Dendritic cell treated with granulocyte-macrophage colony-stimulating factor and Interleukin-4, amounts not matched to agents 40 ng/mL and 50 ng/mL, for 4 days (primary cell): ENCODE results near the gene CFAP43.

Source experiments
- H3K27ac Mint-ChIP-seq: one replicate; pipeline ENCODE4 v1.8.0; 2022; ENCODE audit warnings: mild to moderate bottlenecking, mixed read lengths
- H3K27me3 Mint-ChIP-seq: one replicate; pipeline ENCODE4 v1.8.0; 2022; ENCODE audit warnings: mild to moderate bottlenecking, mixed read lengths
- H3K36me3 Mint-ChIP-seq: one replicate; pipeline ENCODE4 v1.8.0; 2022; ENCODE audit warnings: low read depth, mixed read lengths
- H3K4me1 Mint-ChIP-seq: one replicate; pipeline ENCODE4 v1.8.0; 2022; ENCODE audit warnings: low read depth, mixed read lengths
- H3K4me3 Mint-ChIP-seq: one replicate; pipeline ENCODE4 v1.8.0; 2022; ENCODE audit warnings: mild to moderate bottlenecking, moderate library complexity, mixed read lengths
- H3K9me3 Mint-ChIP-seq: one replicate; pipeline ENCODE4 v1.8.0; 2022; ENCODE audit warnings: mixed read lengths
- intact Hi-C: fragments of 100-400 bp; cut with micrococcal nuclease; formaldehyde crosslinking; loops from one replicate; pipeline ENCODE4 v1.15.0; 2022

Gene CFAP43

DNA sequence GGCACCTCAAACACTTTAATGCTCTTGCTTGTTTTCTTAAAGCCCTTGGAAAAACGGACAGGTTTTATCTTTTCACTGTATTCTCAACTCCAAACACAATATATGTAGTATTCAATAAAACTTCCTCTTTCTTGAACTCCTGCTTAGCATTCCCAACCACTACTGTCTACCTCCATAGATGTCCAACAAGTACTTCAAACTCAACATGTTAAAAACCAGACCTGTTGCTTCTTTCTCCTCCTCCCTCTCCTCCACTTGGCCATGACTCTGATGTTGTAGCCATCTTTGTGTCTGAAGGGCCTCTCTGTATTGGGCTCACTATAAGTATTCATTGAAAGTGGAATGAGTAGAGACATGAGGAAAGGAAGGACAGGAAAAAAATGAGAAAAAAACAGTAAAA is 130.3 kb downstream of the CFAP43 start:
- no peaks in the 10 kb centered on the region for H3K9me3 Mint-ChIP-seq
- H3K36me3 Mint-ChIP-seq = no peaks in the 10 kb centered on the region
- intact Hi-C loops = no loop called here
- peaks cover 10% of the 10 kb centered on the region for H3K4me1 Mint-ChIP-seq
- no peaks in the 10 kb centered on the region for H3K27me3 Mint-ChIP-seq
- no peak overlapping the region for H3K27ac Mint-ChIP-seq
- H3K4me3 Mint-ChIP-seq = no peak overlapping the region

DNA sequence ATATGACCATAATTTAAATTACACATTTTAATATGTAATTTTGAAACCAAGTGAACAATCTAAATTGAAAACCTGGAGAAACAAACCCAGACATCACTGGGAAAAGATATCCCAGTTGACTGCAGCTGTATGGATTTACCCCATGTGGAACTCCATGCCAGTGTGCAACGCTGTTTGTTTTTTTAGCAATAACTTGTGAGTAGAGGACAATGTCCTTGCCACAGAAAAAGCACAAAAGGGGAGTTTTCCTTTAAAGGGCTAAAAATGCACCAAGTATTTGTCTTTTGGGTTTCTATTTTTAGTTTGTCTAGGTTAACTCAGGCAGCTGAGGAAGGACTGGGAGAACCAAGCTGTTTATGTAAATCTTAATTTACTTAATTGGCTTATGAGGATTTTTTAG is 131.4 kb downstream of the CFAP43 start:
- H3K4me1 Mint-ChIP-seq = peaks cover 10% of the 10 kb centered on the region
- no peaks in the 10 kb centered on the region for H3K27me3 Mint-ChIP-seq
- no peaks in the 10 kb centered on the region for H3K9me3 Mint-ChIP-seq
- H3K27ac Mint-ChIP-seq = no peak overlapping the region
- intact Hi-C loops = no loop called here
- H3K4me3 Mint-ChIP-seq = no peak overlapping the region
- H3K36me3 Mint-ChIP-seq = no peaks in the 10 kb centered on the region

DNA sequence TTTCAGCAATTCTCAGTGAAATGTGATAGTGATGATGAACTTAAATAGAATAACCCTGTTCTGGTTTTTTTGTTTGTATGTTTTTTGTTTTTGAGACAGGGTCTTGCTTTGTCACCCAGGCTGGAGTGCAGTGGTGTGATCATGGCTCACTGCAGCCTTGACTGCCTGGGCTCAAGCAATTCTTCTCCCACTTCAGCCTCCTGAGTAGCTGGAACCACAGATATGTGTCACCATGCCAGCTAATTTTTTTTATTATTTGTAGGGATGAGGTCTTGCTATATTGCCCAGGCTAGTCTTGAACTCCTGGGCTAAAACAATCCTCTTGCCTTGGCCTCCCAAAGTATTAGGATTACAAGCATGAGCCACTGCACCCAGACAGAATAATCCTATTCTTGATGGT is 132.2 kb downstream of the CFAP43 start:
- H3K4me1 Mint-ChIP-seq = peaks cover 10% of the 10 kb centered on the region
- no peaks in the 10 kb centered on the region for H3K9me3 Mint-ChIP-seq
- no peaks in the 10 kb centered on the region for H3K36me3 Mint-ChIP-seq
- no peaks in the 10 kb centered on the region for H3K27me3 Mint-ChIP-seq
- no peak overlapping the region for H3K27ac Mint-ChIP-seq
- intact Hi-C loops = no loop called here
- no peak overlapping the region for H3K4me3 Mint-ChIP-seq

DNA sequence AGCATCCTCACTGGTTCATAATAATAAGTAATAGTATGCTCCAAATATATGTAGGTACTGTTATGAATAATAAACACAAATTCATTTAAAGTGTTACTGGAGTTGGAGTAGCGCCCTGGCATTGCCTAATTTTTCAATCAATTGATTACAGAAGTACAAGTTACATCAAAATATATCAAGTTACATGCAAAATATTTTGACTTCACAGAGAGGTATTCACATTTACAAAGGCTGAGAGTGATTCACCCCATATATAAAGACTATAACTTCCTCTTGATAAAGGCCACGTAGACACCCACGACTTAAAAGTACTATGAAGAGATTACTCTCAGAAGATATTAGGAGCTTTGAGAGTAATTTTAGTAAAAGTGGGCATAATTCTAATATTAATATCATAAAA is 132.9 kb downstream of the CFAP43 start:
- intact Hi-C loops = no loop called here
- Mint-ChIP-seq H3K9me3 (no peaks in the 10 kb centered on the region), H3K27me3 (no peaks in the 10 kb centered on the region), H3K27ac (no peak overlapping the region), H3K4me1 (peaks cover 10% of the 10 kb centered on the region), H3K4me3 (no peak overlapping the region), H3K36me3 (no peaks in the 10 kb centered on the region)

DNA sequence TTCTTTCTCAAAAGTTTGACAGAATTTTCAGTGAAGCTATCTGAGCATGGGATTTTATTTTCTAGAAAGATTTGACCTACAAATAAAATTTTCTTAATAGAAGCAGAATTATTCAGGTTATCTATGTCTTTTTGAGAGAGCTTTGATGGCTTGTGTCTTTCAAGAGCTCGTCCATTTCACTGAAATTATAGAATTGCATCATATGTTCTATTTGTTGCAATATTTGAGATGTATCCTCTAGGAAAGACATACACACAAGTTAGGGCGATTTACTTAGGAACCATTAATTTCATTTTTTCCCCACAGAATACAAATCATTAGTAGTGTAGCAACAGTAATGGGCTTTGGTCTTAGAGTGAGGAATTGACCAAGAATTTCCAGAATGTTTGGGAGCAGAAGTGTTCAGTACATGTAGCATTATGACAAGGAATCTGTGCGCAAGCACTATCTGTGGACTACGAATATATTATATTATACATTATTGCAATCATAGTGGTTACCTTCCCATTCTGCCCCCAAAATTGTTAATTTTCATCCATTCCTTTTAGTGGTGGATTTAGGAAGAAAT is 133.7 kb downstream of the CFAP43 start:
- H3K9me3 Mint-ChIP-seq = no peaks in the 10 kb centered on the region
- H3K36me3 Mint-ChIP-seq = no peaks in the 10 kb centered on the region

DNA sequence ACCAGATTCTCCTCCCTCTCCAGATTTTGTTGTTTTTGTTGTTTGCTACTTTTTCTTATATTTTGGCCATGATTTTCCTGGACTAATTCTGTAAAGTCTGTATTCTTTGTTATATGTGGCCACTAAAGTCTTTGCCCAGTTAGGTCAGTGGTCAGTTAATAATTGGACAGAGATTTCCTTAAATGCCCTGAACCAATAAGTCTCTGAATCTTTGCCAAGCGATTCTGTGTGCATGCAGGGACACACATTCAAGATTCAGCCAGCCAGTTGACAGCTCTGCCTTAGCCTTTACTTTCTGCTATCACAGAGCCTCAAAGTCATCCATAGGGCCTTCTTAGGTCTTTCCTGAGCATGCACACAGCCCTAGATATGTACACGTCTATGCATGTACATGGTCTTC is 135.5 kb downstream of the CFAP43 start:
- intact Hi-C loops = no loop called here
- no peak overlapping the region for H3K4me3 Mint-ChIP-seq
- no peaks in the 10 kb centered on the region for H3K36me3 Mint-ChIP-seq

More for the DNA sequence above, 133.7 kb downstream of the CFAP43 start:
- intact Hi-C loops = no loop called here
- Mint-ChIP-seq H3K27ac (no peak overlapping the region), H3K4me1 (peaks cover 10% of the 10 kb centered on the region), H3K27me3 (no peaks in the 10 kb centered on the region), H3K4me3 (no peak overlapping the region)

DNA sequence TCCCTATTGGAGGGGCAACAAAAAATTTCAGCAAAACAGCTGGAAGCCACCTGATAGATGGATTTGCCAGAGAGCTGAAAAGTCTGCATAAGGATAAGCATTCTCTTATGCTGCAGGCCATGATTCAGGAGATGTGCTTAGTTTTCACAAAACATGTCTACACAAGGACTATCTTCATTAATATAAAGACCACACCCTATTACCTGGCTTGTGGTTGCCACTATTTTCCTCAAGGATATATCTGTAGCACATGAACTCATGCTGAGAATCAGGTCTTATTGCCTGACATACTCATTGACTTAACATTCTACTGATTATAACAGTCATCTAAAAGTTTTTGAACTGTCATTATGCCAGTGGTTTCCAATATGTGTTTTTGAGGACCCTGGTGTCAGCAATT is 139.4 kb downstream of the CFAP43 start:
- no peak overlapping the region for H3K4me3 Mint-ChIP-seq

More for the DNA sequence above, 135.5 kb downstream of the CFAP43 start:
- Mint-ChIP-seq H3K27ac (no peak overlapping the region), H3K27me3 (no peaks in the 10 kb centered on the region), H3K4me1 (peaks cover 5% of the 10 kb centered on the region), H3K9me3 (no peaks in the 10 kb centered on the region)

DNA sequence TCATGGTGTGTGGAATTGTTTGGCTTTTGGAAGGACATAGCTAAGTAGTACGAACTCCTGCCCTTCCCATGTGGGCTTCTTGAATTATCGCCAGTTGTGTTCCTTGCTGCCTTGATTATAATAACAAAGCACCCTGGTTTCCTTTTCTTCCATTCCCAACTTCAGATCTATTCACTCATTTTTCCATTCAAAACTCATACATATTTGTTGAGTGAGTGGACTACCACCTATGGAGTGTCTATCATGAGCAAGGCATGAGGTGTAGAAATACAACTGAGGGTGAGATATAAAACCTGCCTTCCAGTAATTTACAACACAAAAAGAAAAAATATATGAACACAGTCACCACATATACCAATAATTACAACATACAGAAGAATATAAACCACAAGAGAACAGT is 141.6 kb downstream of the CFAP43 start:
- Mint-ChIP-seq H3K36me3 (no peaks in the 10 kb centered on the region), H3K4me1 (no peaks in the 10 kb centered on the region), H3K4me3 (no peak overlapping the region), H3K9me3 (no peaks in the 10 kb centered on the region), H3K27me3 (no peaks in the 10 kb centered on the region), H3K27ac (no peak overlapping the region)
- intact Hi-C loops = no loop called here

More for the DNA sequence above, 139.4 kb downstream of the CFAP43 start:
- no peaks in the 10 kb centered on the region for H3K9me3 Mint-ChIP-seq
- H3K36me3 Mint-ChIP-seq = no peaks in the 10 kb centered on the region
- no peak overlapping the region for H3K27ac Mint-ChIP-seq
- intact Hi-C loops = no loop called here
- no peaks in the 10 kb centered on the region for H3K27me3 Mint-ChIP-seq
- H3K4me1 Mint-ChIP-seq = no peaks in the 10 kb centered on the region

DNA sequence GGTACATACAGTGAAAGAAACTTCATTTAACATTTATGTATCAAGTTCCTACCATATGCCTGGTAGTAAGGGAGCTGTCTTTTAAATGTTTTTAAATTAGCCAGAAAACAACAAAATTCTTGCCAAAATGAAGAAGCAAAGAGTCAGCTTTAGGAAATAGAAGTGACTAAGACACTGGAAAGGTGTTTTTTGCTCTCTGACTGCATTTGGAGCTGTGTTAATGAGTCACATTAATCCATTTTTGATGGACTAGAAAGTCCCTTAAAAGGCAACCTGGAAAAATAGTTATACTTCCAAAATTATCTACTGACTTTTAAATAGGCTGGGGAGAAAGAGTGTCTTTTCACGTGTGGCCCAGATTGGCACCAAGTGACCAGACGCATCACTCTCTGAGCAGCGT is 142.5 kb downstream of the CFAP43 start:
- Mint-ChIP-seq H3K36me3 (no peaks in the 10 kb centered on the region), H3K4me3 (no peak overlapping the region), H3K27ac (no peak overlapping the region), H3K9me3 (no peaks in the 10 kb centered on the region), H3K4me1 (no peaks in the 10 kb centered on the region), H3K27me3 (no peaks in the 10 kb centered on the region)
- intact Hi-C loops = no loop called here

DNA sequence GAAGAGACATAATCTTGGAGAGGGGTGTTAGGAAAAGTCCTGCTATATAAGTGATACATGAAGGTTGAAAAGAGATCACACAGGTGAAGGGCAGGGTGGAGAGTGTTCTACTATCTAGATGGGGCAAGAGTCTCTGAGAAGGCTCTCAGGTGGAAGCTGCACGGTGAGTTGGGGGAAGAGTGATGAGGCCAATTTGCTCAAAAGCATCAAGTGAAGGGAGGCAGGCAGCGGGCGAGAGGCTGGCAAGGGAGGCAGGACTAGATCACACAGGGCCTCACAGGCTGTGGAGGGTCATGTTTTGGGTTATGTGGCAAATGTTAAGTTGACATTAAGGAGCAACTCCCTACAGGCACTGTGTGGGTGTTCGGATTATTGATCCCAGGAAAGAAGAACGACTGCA is 143.9 kb downstream of the CFAP43 start:
- intact Hi-C loops = no loop called here
- Mint-ChIP-seq H3K36me3 (no peaks in the 10 kb centered on the region), H3K27ac (no peak overlapping the region), H3K4me1 (no peaks in the 10 kb centered on the region), H3K4me3 (no peak overlapping the region), H3K27me3 (no peaks in the 10 kb centered on the region), H3K9me3 (no peaks in the 10 kb centered on the region)

DNA sequence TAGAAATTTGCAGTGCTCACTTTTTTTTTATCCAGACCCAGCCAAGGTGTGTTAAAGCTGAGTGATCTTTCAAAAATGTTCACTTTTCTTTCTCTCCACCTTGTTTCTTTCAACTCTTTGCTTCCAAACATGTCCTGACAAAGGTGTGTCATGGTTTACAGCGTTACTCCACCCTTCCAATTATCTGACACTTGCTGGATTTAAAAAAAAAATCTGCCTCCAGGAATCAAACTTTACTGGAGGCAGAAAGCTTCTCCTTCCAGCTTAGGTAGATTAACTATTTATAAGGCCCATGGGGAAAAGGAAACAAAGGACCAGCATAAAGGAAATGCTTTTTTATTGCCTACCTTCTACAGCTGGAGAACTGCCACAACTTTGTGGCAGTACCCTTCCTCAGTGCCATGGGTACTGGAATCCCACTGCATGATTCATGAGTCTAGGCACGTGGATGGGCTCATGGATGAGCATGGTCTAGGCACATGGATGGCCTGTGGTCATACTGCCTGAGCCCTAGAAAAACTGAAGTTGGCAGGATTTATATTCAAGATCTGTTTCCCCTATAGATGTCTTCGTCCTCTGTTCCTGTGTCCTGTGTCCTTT is 146.3 kb downstream of the CFAP43 start, which contains the start of gene COL17A1:
COL17A1 (minus strand) TSS at position 80 of the 600 bp plus-strand sequence. CDS start 5,207 bp downstream, outside the sequence.
- Mint-ChIP-seq H3K27ac (no peak within 1 kb of the TSS), H3K4me3 (no peak within 1 kb of the TSS)
- intact Hi-C loops = no loop called here

DNA sequence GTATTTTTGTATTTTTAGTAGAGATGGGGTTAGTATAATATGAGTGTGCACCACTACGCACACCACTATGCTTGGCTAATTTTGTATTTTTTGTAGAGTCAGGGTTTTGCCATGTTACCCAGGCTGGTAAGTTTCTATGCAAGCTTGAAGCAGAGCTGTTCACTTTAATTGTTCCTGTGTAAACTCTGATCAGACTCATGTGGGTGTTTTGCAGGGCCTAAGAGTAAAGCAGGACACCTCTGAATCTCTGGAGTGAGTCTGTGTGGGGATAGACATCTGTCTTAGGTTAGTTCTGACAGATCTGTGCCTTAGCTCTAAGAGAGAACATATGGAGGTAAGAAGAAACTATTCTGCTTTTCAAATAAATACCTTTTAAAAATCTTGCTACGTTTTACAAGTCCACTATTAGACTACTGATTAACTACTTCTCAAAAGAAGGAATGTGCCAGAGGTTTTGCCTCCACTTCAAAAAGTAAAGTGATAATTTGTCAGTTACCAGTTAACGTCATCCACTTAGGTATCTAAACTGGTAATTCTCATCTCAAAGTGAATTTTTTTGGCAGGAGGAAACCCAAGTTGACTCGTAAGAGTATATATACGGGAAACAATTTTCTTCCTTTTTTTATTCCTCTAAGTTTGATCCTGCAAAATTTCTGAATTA is 147.6 kb downstream of the CFAP43 start:
- H3K9me3 Mint-ChIP-seq = no peaks in the 10 kb centered on the region
- H3K27ac Mint-ChIP-seq = no peak overlapping the region
- no peak overlapping the region for H3K4me3 Mint-ChIP-seq
- H3K27me3 Mint-ChIP-seq = no peaks in the 10 kb centered on the region
- H3K36me3 Mint-ChIP-seq = no peaks in the 10 kb centered on the region
- intact Hi-C loops = loop anchor here (5.0 kb wide), 1 partner anchor 197 kb away; no protein-coding TSS in a partner anchor
- no peaks in the 10 kb centered on the region for H3K4me1 Mint-ChIP-seq

More for the DNA sequence above, 146.3 kb downstream of the CFAP43 start, which contains the start of gene COL17A1:
- Mint-ChIP-seq H3K4me1 (no peaks in the 10 kb centered on the region), H3K36me3 (no peaks in the 10 kb centered on the region), H3K9me3 (no peaks in the 10 kb centered on the region), H3K27me3 (no peaks in the 10 kb centered on the region)

DNA sequence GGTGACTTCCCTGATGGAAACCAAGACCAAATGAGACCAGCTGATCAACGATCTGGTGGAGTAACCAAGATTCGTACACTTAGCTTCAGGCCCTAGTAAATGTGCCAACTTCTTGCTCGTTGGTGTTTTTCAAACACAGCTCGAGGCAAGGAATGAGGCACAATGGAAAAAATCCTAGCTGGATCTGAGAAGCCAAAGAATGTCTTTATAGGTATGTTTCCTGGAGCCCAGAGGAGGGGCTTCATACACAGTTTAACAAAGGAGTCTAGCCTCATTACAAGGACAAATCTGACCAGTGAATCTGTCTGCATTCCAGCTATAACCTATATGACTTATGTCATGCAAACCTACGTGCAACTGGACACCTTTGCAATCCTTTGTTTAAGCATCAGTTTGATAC is 150.2 kb downstream of the CFAP43 start:
- intact Hi-C loops = loop anchor here (5.0 kb wide), 1 partner anchor 195 kb away; no protein-coding TSS in a partner anchor

DNA sequence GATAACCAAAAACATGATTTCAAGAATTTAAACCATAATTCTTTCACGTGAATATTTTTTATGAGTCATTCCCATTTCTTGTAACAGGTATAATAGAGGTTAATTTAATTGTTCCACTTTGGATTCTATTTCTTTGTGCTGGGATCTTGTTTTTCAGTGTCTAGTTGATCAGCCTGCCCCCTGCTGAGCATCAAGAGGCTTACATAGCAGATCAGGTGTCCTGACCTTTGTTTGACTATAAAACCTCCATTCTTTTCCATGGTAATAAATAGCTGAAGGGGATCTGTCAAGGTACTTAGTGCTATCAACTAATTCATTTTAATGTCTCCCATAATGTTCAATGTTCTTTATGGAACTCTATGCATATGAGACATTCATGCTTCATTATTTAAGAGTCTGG is 151.4 kb downstream of the CFAP43 start:
- Mint-ChIP-seq H3K4me3 (no peak overlapping the region), H3K27ac (no peak overlapping the region), H3K4me1 (no peaks in the 10 kb centered on the region), H3K27me3 (no peaks in the 10 kb centered on the region), H3K9me3 (no peaks in the 10 kb centered on the region), H3K36me3 (no peaks in the 10 kb centered on the region)
- intact Hi-C loops = loop anchor here (5.0 kb wide), 1 partner anchor 193 kb away; no protein-coding TSS in a partner anchor

More for the DNA sequence above, 150.2 kb downstream of the CFAP43 start:
- Mint-ChIP-seq H3K36me3 (no peaks in the 10 kb centered on the region), H3K27me3 (no peaks in the 10 kb centered on the region), H3K9me3 (no peaks in the 10 kb centered on the region), H3K4me1 (no peaks in the 10 kb centered on the region), H3K4me3 (no peak overlapping the region), H3K27ac (no peak overlapping the region)
